Measurements from ENCODE around the gene MED13. TPM values are rescaled to one million over a fixed set of nuclear protein-coding genes. Genes with fewer than 3 reads are reported as not detected.

Gene MED13
- total and polyA plus RNA-seq, 9 of the 15 experiments (the other 6 are each of a cell fraction or from before 2014, with no cell fraction given): 5.4 to 48.4 (median 28.2) TPM

- TF ChIP-seq AFF1 (IDR thresholded peaks at IDR 0.05; ENCODE audit: low read depth in 1 of 2, partially characterized antibody in 2 of 2): peak in 1 of 2 experiments; percentile 16
- no peak for TF ChIP-seq BDP1 (IDR thresholded peaks at IDR 0.05; ENCODE audit: insufficient read depth, insufficient read length)
- TF ChIP-seq ZNF41 (CRISPR knock-in tag; conservative IDR thresholded peaks at IDR 0.05): no peak
- TF ChIP-seq POLR2G (IDR thresholded peaks at IDR 0.05; ENCODE audit: low read depth, low read length): peak; percentile 87
- TF ChIP-seq ADNP (tag; IDR thresholded peaks at IDR 0.05): no peak
- TF ChIP-seq BRF1 (IDR thresholded peaks at IDR 0.05; ENCODE audit: borderline replicate concordance, extremely low read depth, insufficient read length): no peak
- TF ChIP-seq TOE1 (IDR thresholded peaks at IDR 0.05; ENCODE audit: borderline replicate concordance): peak; percentile 86
- peak; percentile 40; the same call in 1 of the 2 replicates for TF ChIP-seq TOE1 (CRISPR knock-in tag; IDR thresholded peaks at IDR 0.05; ENCODE audit: borderline replicate concordance, low read depth)
- TF ChIP-seq IRF9 (tag; IDR thresholded peaks at IDR 0.05): no peak
- no peak for TF ChIP-seq SMAD1 (IDR thresholded peaks at IDR 0.05; ENCODE audit: low read depth, low read length, partially characterized antibody)
- TF ChIP-seq NFATC3 (IDR thresholded peaks at IDR 0.05): no peak
- TF ChIP-seq SRSF7 (optimal IDR thresholded peaks at IDR 0.05; ENCODE audit: low read depth, low read length): no peak
- TF ChIP-seq SMARCC2 (IDR thresholded peaks at IDR 0.05; ENCODE audit: low read depth): no peak
- TF ChIP-seq SIX5 (IDR thresholded peaks at IDR 0.05; ENCODE audit: borderline replicate concordance in 1 of 2, insufficient read depth in 1 of 2, low read depth in 1 of 2, low read length in 2 of 2): no peak
- no peak for TF ChIP-seq STAT5B (CRISPR knock-in tag; IDR thresholded peaks at IDR 0.05)
- TF ChIP-seq RBM25 (IDR thresholded peaks at IDR 0.05; ENCODE audit: low read depth, low read length, severe bottlenecking): no peak
- TF ChIP-seq CHAMP1 (IDR thresholded peaks at IDR 0.05): peak; percentile 72; the same call in 1 of the 2 replicates
- no peak for TF ChIP-seq ZNF124 (CRISPR knock-in tag; IDR thresholded peaks at IDR 0.05)
- TF ChIP-seq PHTF2 (CRISPR knock-in tag; IDR thresholded peaks at IDR 0.05): no peak
- TF ChIP-seq POLR2B (IDR thresholded peaks at IDR 0.05; ENCODE audit: low read depth, partially characterized antibody): peak; percentile 91
Measured at GRCh38 chr17:61927208-61928100, 137.6 kb downstream of the MED13 start, which contains the start of gene INTS2 (continued).
